ENCODE measurements around the gene CCDC33.

DNA sequence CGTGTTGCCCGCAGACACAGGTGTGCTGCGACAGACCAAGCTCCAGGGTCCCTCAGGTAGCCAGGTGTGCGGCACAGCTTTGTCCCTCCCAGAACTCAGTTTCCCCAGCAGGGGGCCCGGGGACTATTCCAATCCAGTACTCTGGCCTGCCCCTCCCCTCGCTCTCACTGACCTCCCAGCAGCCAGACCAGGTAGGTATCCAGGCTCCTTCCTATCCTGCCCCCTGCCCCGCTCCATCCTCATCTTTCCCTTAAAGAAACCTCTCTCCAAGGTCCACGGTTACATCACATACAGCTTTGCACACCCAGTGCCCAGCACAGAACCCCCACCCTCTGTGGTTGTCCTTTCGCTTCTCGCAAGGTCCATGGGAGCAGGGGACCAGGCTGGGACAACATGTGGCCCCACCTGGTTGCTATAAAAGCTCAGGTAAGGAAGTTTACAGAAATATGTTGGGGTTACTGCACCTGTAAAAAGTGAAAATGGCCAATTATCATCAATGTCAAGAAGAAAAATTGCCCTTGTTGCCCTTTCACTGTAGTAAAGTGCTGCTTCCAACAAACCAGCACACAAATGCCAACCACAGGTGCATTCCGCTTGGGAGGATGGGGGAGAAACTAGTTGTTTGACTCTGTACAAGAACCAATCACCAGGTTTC is 138.6 kb downstream of the CCDC33 start:
- TF ChIP-seq, protein P1, sequence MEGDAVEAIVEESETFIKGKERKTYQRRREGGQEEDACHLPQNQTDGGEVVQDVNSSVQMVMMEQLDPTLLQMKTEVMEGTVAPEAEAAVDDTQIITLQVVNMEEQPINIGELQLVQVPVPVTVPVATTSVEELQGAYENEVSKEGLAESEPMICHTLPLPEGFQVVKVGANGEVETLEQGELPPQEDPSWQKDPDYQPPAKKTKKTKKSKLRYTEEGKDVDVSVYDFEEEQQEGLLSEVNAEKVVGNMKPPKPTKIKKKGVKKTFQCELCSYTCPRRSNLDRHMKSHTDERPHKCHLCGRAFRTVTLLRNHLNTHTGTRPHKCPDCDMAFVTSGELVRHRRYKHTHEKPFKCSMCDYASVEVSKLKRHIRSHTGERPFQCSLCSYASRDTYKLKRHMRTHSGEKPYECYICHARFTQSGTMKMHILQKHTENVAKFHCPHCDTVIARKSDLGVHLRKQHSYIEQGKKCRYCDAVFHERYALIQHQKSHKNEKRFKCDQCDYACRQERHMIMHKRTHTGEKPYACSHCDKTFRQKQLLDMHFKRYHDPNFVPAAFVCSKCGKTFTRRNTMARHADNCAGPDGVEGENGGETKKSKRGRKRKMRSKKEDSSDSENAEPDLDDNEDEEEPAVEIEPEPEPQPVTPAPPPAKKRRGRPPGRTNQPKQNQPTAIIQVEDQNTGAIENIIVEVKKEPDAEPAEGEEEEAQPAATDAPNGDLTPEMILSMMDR (IDR thresholded peaks at IDR 0.05; ENCODE audit: low read depth, low read length, poor library complexity, severe bottlenecking) = no peak
- no peak for TF ChIP-seq EZH2phosphoT487 (IDR thresholded peaks at IDR 0.05; ENCODE audit: borderline replicate concordance, low read length)

All from DOHH2 (cell line).